Ishikawa (cell line): ENCODE data around the gene METTL24.

Source experiments
- CREB1 ChIP-seq: IDR thresholded peaks from 2 replicates; pipeline ENCODE4 v1.6.1; 2012; ENCODE audit warnings: low read depth
- EGR1 ChIP-seq: IDR thresholded peaks from 2 replicates; pipeline ENCODE4 v1.6.1; 2012
- EP300 ChIP-seq: IDR thresholded peaks from 2 replicates; pipeline ENCODE4 v1.6.1; 2012; ENCODE audit warnings: borderline replicate concordance
- FOXM1 ChIP-seq: IDR thresholded peaks from 2 replicates; pipeline ENCODE4 v1.6.1; 2012; ENCODE audit warnings: low read depth, borderline replicate concordance
- MAX ChIP-seq: IDR thresholded peaks from 2 replicates; pipeline ENCODE4 v1.6.1; 2012
- REST ChIP-seq: IDR thresholded peaks from 2 replicates; pipeline ENCODE4 v1.6.1; 2012; ENCODE audit warnings: low read depth, mild to moderate bottlenecking
- TCF12 ChIP-seq: IDR thresholded peaks from 2 replicates; pipeline ENCODE4 v1.6.1; 2012; ENCODE audit warnings: low read depth

- TF ChIP-seq MAX, result no peak
- no peak for TF ChIP-seq CREB1
- TF ChIP-seq REST, result no peak
- no peak for TF ChIP-seq TCF12
- no peak for TF ChIP-seq EP300
- TF ChIP-seq FOXM1, result no peak
- no peak for TF ChIP-seq EGR1
Measured at GRCh38 chr6:110195639-110196038, 162.5 kb downstream of the METTL24 start.
